Mesangial cell (primary cell): ENCODE measurements around the gene CENPK. TPM values are rescaled to one million over a fixed set of nuclear protein-coding genes. Genes with fewer than 3 reads are reported as not detected.

Experiments
- total RNA-seq: library from RNA; depleted of rRNA; stranded (reverse); fragments of >200 nt; gene quantifications from 2 replicates; pipeline ENCODE4 v1.2.3, GENCODE V29; 2015

CENPK gene
- 3.4 and 15.5 TPM in 2 replicates for total RNA-seq

DNA sequence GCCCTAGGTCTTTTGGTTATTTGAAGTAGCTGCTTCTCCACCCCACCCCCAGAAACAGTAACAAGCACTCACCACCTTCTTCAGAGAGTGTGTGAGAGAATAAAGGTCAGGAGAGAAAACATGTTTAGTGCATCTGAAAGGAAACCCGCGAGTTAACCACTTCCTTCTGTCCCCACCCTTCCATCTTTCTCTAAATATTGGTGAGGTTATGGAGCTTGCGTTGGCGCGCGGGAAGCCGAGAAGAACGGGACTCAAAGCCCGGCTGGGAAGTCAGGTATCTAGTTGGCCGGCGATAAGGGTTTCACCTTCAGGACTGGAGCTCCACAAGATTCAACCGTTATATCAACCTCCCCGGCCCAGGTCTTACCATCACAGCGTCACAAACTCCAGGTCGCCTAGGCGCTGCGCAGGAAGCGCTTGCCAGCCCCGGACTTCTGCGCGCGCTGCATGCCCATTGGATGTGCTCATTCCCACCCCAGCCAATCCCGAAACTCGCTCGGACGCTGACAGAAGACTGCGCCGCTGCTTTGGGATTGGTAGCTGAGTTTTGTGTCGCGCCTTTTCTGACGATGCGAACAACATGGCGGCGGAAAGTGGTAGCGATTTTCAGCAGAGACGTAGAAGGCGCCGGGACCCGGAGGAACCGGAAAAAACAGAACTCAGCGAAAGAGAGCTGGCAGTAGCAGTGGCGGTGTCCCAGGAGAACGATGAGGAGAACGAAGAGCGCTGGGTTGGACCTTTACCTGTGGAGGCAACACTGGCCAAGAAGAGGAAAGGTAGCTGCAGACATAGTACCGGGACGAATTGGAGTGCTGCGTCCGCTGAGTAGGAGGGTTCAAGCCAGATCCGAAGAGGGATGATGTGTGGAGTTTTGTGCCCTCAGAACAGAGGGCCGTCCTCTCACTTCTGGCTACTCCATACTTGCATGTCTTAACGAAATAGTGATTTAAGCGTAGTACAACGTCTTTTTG, at the start of gene CENPK, which contains the start of gene PPWD1:
Gene CENPK, minus strand, starts transcription at position 438 of the 971 bp plus-strand sequence. CDS start 8,261 bp downstream, outside the sequence.
Gene PPWD1, plus strand, starts transcription at position 566 of the 971 bp plus-strand sequence. Its CDS starts 15 bp downstream, at position 581.

DNA sequence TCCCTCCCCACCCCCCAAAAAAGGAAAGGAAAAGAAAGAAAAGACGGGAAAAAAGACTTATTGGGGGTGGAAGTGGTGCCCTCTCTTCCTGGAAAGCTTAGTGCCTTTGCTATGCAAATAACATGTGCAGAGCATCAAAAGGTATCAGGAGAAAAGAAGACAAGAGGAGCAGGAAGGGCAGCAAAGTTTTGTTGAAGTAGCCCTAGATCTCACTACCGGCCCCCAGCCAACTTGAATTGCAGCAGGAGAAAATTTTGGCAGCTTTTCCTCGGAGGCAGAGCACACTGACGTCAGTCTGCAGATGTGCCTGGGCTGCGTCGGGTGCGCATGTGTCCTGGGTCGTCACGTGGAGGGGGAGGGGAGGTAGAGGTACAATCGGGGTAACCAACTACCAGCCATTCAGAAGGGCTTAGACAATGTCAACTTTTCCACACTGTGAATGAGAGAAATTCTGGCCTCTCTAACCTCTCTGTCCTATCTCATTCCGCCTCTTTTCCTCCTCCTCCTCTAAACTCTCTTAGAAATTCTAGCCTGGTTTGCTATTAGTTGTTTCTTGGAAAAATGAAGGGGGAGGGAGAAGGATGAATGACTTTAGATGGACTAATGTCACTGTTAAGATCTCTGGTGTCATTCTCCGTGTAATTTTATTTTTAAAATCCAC, 81.2 kb downstream of the CENPK start, which contains the start of gene ADAMTS6:
Gene ADAMTS6, minus strand, starts transcription at position 286 of the 661 bp plus-strand sequence. CDS start 8,247 bp downstream, outside the sequence.

Other genes with a start within 250 kb of the CENPK start
- 8.5 and 13.4 TPM in 2 replicates for gene ADAMTS6, start 81.2 kb downstream of the CENPK start, total RNA-seq
- gene PPWD1, start 128 bp upstream of the CENPK start, total RNA-seq: 9.8 and 10.5 TPM in 2 replicates
- 3.9 and 7.5 TPM in 2 replicates for gene TRIM23, start 61.2 kb upstream of the CENPK start, total RNA-seq
- 1.4 and 1.5 TPM in 2 replicates for gene SHLD3, start 61.9 kb upstream of the CENPK start, total RNA-seq
- 9.3 and 11.6 TPM in 2 replicates for gene TRAPPC13, start 61.9 kb upstream of the CENPK start, total RNA-seq
- 5.3 and 5.9 TPM in 2 replicates for gene SGTB, start 158.9 kb upstream of the CENPK start, total RNA-seq
- gene NLN, start 159.0 kb upstream of the CENPK start, total RNA-seq: 19.3 and 27.7 TPM in 2 replicates